GM19372 (cell line): Measurements from ENCODE around the gene PRKG1.
"Not testable (repeated sequence)": the region's sequence is repeated elsewhere in the genome, so short reads cannot be mapped to it uniquely, and the experiment has no call there.

ENCODE experiments used
- ATAC-seq: cut with Tn5 transposase; IDR thresholded peaks from one replicate; pipeline ENCODE4 v1.9.1; 2021; ENCODE audit warnings: mild to moderate bottlenecking, low read depth, moderate library complexity; ENCODE audit not compliant: unreplicated experiment

The PRKG1 gene

DNA sequence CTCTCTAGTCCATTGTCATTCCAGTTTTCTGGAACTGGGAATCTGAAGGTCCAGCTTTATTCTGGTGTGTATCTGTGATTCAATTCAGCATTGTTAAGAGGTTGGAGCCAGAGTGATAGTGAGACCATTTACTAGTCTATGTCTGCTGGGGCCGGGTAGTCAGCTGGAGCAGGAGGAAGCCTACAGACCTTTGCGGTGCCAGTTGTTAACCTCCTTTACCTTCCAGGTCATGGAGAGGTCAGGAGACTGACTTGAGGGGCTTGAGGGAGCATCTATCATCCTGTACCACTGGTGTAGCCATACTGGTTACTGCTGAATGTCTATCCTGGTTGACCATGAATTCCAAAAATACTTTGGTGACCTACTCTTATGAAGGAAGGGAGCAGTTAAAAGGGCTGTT lies 634.3 kb downstream of the PRKG1 start:
- ATAC-seq = no peak

- ATAC-seq = no peak
Observed at GRCh38 chr10:51709324-51709972, 635.2 kb downstream of the PRKG1 start.

GRCh38 chr10:51711519-51711891 lies 637.2 kb downstream of the PRKG1 start:
- no peak for ATAC-seq

DNA sequence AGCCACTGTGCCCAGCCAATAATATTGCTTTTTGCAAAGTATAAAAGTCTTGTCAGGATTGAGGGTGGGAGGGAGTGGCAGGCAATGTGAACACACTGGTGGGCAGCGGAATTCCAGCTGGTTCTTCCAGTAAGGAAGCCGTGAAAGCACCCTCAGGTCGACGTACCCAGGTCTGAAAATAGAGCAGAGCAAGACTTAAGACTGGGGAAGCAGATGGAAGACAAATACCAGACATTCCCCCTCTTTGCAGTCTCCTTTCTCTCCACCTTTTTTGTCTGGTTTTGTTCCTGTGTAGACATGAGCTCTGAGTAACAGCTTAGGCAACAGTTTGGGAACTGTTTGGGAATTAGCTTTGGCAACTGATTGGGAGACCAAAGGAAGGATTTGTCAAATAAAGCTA lies 642.7 kb downstream of the PRKG1 start:
- no peak for ATAC-seq

DNA sequence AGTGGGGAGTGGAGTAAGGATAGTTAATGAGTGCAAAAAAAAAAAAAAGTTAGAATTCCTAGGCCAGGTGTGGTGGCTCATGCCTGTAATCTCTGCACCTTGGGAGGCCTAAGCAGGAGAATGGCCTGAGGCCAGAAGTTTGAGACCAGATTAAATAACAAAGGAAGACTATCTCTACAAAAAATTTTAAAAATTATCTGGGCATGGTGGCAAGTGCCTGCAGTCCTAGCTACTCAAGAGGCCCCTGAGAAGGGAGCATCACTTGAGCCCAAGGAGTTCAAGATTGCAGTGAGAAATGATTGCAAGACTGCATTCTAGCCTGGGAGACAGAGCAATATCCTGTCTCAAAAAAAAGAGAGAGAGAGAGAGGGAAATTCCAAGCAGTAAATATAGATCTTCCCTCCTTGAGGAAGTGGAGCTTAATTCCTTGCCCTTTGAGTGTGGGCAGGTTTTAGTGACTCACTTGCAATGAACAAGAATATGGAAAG lies 644.6 kb downstream of the PRKG1 start:
- no peak for ATAC-seq

DNA sequence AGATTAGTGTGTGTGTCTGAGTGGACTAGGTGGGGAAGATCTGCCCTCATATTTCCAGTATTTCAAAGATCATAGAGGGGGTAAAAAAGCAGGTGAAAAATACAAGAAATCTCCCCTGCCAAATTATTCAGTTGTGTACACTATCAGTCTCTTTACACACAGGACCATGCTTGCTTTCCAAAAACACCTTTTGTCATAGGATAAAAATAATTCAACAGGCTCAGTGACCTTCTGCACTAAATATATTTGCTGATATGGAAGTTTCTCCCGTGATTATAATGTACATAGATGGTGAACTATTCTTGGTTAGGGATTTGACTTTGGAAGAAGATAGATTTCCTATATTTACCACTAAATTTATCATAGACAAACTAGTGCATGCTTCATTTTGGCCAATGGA lies 649.8 kb downstream of the PRKG1 start:
- no peak for ATAC-seq

GRCh38 chr10:51729822-51730555 lies 655.7 kb downstream of the PRKG1 start:
- no peak for ATAC-seq

- ATAC-seq = no peak
Observed at GRCh38 chr10:51733057-51733456, 658.8 kb downstream of the PRKG1 start.

DNA sequence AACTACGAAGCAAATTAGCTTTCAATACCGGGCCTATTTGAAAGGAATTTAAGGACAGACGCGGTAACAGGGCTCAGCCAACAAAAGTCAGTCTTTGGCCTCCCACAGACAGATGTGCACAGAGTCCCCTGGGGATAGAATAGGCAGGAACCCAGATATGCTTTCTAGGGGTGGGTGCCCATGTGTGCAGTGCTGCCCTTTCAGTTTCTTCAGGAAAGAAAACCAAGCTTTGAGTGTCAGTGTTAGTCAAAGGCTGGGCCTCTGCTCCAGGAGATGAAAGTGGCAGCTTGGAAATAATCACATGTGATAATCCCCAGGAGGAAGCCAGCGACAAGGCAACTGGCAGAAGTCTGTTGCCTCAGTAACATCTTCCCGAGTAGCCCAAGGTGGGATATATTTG lies 668.9 kb downstream of the PRKG1 start:
- ATAC-seq = peak; percentile 57

DNA sequence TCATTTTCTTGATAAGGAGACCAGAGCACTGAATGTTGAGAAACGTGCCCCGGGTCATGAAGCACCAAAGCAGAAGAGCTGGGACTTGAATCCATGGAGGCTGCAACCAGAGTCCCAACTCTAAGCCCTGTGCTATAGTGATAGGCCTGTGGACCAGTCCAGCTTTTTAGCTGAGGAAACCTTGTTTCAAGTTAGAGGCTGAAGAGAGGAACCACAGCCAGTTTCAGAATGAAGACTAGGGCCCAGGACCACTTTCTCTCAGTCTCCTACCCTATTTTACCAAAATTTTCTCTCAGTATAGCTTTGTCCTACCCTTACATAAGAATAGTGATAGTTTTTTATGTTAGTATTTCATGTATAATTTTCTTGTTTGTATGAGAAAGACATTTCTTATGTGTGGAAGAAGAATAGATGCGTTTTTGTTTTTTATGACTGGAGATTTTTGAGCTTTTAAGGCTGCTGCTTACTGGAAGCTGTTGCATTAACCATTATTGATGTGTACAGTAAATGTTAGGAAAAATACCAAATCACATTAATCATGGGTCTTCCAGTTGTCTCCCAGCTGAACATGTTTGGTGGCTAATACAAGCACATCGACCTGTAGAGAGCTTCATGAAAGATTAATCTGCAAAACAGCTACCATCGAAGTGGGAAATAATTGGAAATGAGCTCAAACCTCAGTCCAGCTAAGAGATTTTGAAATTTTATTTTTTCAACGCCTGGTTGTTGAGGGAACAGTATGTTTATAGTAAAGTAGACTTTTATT lies 670.1 kb downstream of the PRKG1 start:
- ATAC-seq = no peak

- ATAC-seq = no peak
Observed at GRCh38 chr10:51745397-51745796, 671.1 kb downstream of the PRKG1 start.

DNA sequence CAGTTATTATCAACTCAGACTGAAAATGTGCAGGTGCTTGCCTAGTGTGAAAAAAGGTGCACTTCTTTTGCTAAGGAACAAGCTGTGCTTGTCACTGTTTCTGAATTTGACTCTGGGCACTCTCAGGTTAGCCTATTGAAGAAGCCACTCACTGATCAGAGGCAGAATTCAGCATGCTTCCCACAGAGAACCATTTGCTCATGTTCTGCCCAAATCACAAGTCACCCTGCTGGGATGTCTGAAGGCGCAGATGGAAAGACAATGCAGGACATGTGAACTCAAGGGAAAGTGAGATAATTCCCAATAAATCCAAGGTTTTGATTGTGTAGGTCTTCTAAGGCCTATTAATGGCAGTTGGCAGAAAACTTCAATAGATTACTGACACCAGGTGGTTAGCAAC lies 672.9 kb downstream of the PRKG1 start:
- ATAC-seq = no peak

- no peak for ATAC-seq
Observed at GRCh38 chr10:51748959-51749358, 674.7 kb downstream of the PRKG1 start.

GRCh38 chr10:51758366-51758765 lies 684.1 kb downstream of the PRKG1 start:
- no peak for ATAC-seq

DNA sequence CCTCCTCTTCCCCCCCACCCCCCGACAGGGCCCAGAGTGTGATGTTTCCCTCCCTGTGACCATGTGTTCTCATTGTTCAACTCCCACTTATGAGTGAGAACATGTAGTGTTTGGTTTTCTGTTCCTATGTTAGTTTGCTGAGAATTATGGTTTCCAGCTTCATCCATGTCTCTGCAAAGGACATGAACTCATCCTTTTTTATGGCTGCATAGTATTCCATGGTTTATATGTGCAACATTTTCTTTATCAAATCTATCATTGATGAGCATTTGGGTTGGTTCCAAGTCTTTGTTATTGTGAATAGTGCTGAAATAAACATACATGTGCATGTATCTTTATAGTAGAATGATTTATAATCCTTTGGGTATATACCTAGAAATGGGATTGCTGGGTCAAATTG lies 684.6 kb downstream of the PRKG1 start:
- not testable (repeated sequence) for ATAC-seq

- ATAC-seq = no peak
Observed at GRCh38 chr10:51759896-51760534, 685.7 kb downstream of the PRKG1 start.

DNA sequence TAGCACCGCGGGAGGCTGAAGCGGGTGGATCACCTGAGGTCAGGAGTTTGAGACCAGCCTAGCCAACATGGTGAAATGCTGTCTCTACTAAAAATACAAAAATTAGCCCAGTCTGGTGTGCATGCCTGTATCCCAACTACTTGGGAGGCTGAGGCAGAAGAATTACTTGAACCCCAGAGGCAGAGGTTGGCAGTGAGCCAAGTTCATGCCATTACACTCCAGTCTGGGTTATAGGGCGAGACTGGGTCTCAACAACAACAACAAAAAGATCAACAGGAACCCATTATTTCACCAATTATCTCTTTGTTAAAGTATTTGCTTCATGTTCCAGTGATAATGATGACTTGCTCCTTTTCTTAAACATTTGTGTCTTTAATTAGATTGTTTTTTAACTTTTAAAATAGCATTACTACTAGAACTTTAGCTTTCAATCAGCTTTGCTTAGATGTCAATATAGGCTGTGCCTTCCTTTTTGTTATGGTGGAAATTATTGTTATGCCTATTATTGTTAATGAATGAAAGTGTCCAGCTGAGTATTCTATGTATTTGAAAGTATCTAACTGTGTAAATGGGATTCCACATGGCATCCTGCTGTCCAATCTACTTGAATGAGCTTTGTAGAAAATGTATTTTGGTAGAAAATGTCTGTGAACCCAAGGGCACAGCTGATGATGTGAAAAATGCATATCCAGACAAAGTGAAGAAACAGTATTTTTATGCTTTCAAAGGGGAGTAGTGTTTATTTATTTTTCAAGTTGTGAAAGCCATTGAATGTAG lies 686.8 kb downstream of the PRKG1 start:
- no peak for ATAC-seq

- no peak for ATAC-seq
Observed at GRCh38 chr10:51763746-51764145, 689.5 kb downstream of the PRKG1 start.

DNA sequence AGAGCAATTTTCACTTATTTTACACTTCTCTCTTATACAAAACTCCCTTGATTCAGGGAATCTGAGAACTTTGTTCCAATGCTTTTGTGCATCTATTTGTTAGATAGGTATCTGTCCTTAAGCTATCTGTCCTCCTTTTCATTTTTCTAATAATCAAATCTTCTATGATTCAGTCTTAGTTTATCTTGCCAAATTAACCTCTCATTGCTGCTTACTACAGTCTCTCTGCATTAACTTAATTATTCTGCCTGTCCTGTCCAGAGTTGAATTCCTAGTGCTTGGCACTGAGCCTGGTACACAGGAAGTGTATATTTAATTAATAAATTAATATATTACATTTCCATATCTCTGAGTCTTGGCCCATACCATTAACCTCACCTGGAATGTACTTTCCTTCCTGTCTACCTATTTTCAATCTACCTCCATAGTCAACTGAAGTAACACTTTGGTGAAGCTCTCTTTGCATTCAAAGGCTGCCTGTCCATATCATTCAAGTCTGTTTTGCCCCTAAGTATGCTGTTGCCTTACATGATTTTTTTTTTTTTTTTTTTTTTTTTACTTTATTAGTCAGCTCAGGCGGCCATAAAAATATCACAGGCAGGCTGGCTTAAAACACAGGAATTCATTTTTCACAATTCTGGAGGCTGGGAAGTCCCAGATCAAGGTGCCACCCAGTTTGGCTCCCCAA lies 691.1 kb downstream of the PRKG1 start:
- ATAC-seq = no peak
